SK-N-MC (cell line): ENCODE data around the gene RPL10.

ENCODE experiments used
- DNase-seq: peaks from one replicate; pipeline ENCODE4 v3.0.0-alpha.2; 2011; ENCODE audit warnings: low read depth, low spot score
- H3K27ac ChIP-seq: fragments of 200-600 bp; sonication (generic); 2 replicates; pipeline ENCODE4 v1.5.1; 2016; ENCODE audit warnings: mixed run types
- H3K36me3 ChIP-seq: fragments of 200-600 bp; sonication (generic); 2 replicates; pipeline ENCODE4 v1.6.1; 2017; ENCODE audit warnings: antibody characterized with exemption, low read length, mixed read lengths; ENCODE audit not compliant: insufficient read depth
- H3K4me3 ChIP-seq: fragments of 200-600 bp; sonication (generic); 2 replicates; pipeline ENCODE4 v1.5.1; 2016
- H3K9ac ChIP-seq: fragments of 200-600 bp; sonication (generic); 2 replicates; pipeline ENCODE4 v1.8.0; 2017; ENCODE audit warnings: mixed run types, mixed read lengths; ENCODE audit not compliant: insufficient read length
- H3K9me3 ChIP-seq: fragments of 200-600 bp; sonication (generic); 2 replicates; pipeline ENCODE4 v1.6.1; 2017; ENCODE audit warnings: low read depth, mild to moderate bottlenecking, antibody characterized with exemption, low read length, moderate library complexity, mixed read lengths
- EZH2 ChIP-seq: fragments of 200-600 bp; sonication (generic); IDR thresholded peaks from one replicate; pipeline ENCODE4 v1.6.1; 2017; ENCODE audit warnings: antibody characterized with exemption
- FOXP2 ChIP-seq: optimal IDR thresholded peaks from 2 replicates; pipeline ENCODE3; 2011; ENCODE audit warnings: mild to moderate bottlenecking, moderate library complexity; ENCODE audit not compliant: insufficient read depth; ENCODE audit errors: extremely low read length, control extremely low read depth
- POLR2AphosphoS5 ChIP-seq: IDR thresholded peaks from 2 replicates; pipeline ENCODE4 v1.6.1; 2012; ENCODE audit warnings: mild to moderate bottlenecking, low read depth, low read length, borderline replicate concordance

RPL10 gene

DNA sequence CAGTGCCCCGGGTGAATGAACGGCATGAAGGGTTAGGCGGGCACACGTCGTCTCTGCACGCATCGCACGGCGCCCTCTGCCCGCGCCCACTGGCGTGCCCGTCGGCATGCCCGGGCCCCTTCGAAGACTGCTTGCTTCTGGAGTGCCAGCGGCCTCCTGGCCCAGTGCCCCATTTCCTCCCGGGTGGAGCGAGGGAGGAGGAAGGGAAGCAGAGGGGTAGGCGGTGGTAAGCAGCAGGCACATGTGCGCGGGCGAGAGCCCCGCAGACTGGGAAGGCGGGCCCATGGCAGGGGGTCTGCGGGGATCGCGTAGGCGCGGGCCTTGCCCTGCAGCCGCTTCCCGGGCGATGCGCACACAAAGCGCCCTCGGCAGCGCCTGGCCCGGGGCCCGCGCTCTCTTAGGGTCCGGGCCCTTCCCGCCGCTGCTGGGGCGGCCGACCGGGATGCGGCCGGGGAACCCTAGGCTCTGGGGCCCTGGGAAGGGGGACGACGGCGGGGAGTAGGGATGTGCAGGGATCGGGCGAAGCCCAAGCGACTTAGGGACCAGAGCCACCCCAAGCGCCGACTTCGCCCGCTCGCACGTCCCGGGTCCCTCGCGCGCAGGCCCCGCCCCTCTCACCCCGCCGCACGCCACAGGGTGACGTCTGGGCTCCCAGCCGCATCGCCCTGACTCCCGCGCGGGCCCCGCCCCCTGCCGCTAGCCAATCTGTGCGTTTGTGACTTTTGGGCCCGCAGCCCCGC, 19.9 kb upstream of the RPL10 start:
- Histone ChIP-seq H3K4me3 (peak overlapping the region; percentile 77), H3K27ac (peak overlapping the region; percentile 96), H3K9me3 (no peaks in the 10 kb centered on the region), H3K36me3 (no peaks in the 10 kb centered on the region; the same call in 1 of the 2 replicates), H3K9ac (peak overlapping the region; percentile 86)
- TF ChIP-seq POLR2AphosphoS5 (peak; percentile 61; the same call in 1 of the 2 replicates), EZH2 (no peak)
- DNase-seq, result no peak

- TF ChIP-seq POLR2AphosphoS5, result peak; percentile 66
- TF ChIP-seq EZH2, result no peak
- no peaks in the 10 kb centered on the region; the same call in 1 of the 2 replicates for H3K36me3 ChIP-seq
- H3K4me3 ChIP-seq, result peak within 1 kb of the TSS; percentile 82
- peak within 1 kb of the TSS; percentile 97 for H3K9ac ChIP-seq
- peak; percentile 80 for DNase-seq
- H3K9me3 ChIP-seq, result no peaks in the 10 kb centered on the region
- H3K27ac ChIP-seq, result peak within 1 kb of the TSS; percentile 96
Measured at GRCh38 chrX:154378799-154379568, 19.2 kb upstream of the RPL10 start, which contains the start of gene EMD. Gene EMD, plus strand, starts transcription at chrX:154379295. Its CDS starts 190 bp downstream, at chrX:154379485.

DNA sequence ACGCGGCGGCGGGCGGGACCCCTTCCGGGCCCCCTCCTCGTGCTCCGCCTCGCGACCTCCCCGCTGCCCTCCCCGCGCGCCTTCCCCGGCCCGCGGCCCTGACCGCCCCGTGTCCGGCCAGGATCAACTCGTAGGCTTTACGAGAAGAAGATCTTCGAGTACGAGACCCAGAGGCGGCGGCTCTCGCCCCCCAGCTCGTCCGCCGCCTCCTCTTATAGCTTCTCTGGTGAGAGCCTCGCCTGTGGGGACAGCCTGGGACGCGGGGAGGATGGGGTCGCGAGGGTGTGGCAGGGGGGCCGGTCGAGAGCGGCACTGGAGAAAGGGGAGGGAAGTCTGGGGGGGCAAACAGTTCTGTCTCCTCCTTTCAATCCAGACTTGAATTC, 18.6 kb upstream of the RPL10 start:
- H3K4me3 ChIP-seq, result peak overlapping the region; percentile 82
- H3K9me3 ChIP-seq, result no peaks in the 10 kb centered on the region
- DNase-seq, result no peak
- H3K27ac ChIP-seq, result peak overlapping the region; percentile 85
- H3K36me3 ChIP-seq, result no peaks in the 10 kb centered on the region; the same call in 1 of the 2 replicates
- TF ChIP-seq EZH2, result no peak
- peak overlapping the region; percentile 97 for H3K9ac ChIP-seq

DNA sequence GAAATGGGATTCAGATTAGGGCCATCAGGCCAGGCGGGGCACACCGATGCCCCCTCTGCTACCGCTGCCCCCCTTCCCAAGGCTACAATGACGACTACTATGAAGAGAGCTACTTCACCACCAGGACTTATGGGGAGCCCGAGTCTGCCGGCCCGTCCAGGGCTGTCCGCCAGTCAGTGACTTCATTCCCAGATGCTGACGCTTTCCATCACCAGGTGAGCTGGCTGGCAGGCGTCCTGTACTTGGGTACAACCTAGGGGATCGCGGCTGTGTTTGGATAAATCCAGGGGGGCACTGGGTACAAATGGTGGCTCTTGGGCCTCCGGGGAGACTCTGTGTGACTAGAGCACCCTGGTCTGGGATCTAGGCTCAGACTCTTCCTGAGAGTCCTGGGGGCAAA, 18.0 kb upstream of the RPL10 start:
- Histone ChIP-seq H3K9me3 (no peaks in the 10 kb centered on the region), H3K27ac (no peak overlapping the region), H3K4me3 (peak overlapping the region; percentile 82), H3K36me3 (no peaks in the 10 kb centered on the region; the same call in 1 of the 2 replicates), H3K9ac (peak overlapping the region; percentile 97)
- DNase-seq, result no peak
- TF ChIP-seq EZH2 (no peak), FOXP2 (no peak), POLR2AphosphoS5 (no peak)

DNA sequence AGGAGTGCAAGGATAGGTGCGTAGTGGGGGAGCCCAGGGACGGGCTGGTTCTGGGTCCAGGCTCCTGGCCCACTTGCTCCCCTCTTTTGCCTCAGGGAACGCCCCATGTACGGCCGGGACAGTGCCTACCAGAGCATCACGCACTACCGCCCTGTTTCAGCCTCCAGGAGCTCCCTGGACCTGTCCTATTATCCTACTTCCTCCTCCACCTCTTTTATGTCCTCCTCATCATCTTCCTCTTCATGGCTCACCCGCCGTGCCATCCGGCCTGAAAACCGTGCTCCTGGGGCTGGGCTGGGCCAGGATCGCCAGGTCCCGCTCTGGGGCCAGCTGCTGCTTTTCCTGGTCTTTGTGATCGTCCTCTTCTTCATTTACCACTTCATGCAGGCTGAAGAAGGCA, 17.4 kb upstream of the RPL10 start:
- DNase-seq, result no peak
- no peaks in the 10 kb centered on the region for H3K9me3 ChIP-seq
- no peak overlapping the region for H3K4me3 ChIP-seq
- H3K36me3 ChIP-seq, result no peaks in the 10 kb centered on the region; the same call in 1 of the 2 replicates
- TF ChIP-seq EZH2 (no peak), FOXP2 (no peak), POLR2AphosphoS5 (no peak)
- no peak overlapping the region for H3K9ac ChIP-seq
- H3K27ac ChIP-seq, result no peak overlapping the region

GRCh38 chrX:154381271-154381670, 16.9 kb upstream of the RPL10 start:
- TF ChIP-seq POLR2AphosphoS5 (no peak), EZH2 (no peak), FOXP2 (no peak)
- Histone ChIP-seq H3K4me3 (no peak overlapping the region), H3K27ac (no peak overlapping the region), H3K36me3 (no peaks in the 10 kb centered on the region; the same call in 1 of the 2 replicates), H3K9me3 (no peaks in the 10 kb centered on the region), H3K9ac (no peak overlapping the region)
- no peak for DNase-seq

DNA sequence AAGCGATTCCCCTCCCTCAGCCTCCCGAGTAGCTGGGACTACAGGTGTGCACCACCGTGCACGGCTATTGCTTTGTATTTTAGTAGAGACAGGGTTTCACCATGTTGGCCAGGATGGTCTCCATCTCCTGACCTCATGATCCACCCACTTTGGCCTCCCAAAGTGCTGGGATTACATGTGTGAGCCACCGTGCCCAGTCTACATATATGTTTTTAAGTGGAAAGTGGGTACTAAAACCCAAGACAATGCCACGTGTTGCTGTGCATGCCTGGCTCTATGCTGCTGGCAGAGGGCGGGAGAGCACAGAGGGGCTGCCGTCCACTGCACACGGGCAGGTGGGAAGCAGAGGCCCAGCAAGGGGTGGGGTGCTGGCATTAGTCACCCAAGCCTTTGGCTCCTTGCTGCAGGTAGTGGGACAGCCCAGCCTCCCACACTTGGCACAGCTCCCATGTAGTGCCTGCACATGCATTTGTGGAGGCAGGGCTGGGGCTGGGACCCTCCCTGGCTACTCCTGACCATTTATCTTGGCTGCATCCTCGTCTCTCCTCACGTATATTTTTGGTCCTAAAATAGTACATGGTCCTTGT, 15.6 kb upstream of the RPL10 start:
- Histone ChIP-seq H3K9ac (no peak overlapping the region), H3K27ac (no peak overlapping the region), H3K36me3 (no peaks in the 10 kb centered on the region; the same call in 1 of the 2 replicates), H3K4me3 (no peak overlapping the region), H3K9me3 (no peaks in the 10 kb centered on the region)
- no peak for TF ChIP-seq POLR2AphosphoS5
- TF ChIP-seq EZH2, result no peak
- no peak for TF ChIP-seq FOXP2
- DNase-seq, result no peak
